IPS-NIHi7 (cell line): ENCODE results near the gene CNTLN.
"Not testable (repeated sequence)": the region's sequence is repeated elsewhere in the genome, so short reads cannot be mapped to it uniquely, and the experiment has no call there.

Source experiments
- DNase-seq: peaks from one replicate; pipeline ENCODE4 v3.0.0; 2012; ENCODE audit warnings: mixed read lengths; ENCODE audit errors: extremely low spot score

The CNTLN gene

GRCh38 chr9:17509701-17510100 is 374.9 kb downstream of the CNTLN start:
- no peak for DNase-seq

GRCh38 chr9:17519761-17520160 is 384.9 kb downstream of the CNTLN start:
- no peak for DNase-seq

DNA sequence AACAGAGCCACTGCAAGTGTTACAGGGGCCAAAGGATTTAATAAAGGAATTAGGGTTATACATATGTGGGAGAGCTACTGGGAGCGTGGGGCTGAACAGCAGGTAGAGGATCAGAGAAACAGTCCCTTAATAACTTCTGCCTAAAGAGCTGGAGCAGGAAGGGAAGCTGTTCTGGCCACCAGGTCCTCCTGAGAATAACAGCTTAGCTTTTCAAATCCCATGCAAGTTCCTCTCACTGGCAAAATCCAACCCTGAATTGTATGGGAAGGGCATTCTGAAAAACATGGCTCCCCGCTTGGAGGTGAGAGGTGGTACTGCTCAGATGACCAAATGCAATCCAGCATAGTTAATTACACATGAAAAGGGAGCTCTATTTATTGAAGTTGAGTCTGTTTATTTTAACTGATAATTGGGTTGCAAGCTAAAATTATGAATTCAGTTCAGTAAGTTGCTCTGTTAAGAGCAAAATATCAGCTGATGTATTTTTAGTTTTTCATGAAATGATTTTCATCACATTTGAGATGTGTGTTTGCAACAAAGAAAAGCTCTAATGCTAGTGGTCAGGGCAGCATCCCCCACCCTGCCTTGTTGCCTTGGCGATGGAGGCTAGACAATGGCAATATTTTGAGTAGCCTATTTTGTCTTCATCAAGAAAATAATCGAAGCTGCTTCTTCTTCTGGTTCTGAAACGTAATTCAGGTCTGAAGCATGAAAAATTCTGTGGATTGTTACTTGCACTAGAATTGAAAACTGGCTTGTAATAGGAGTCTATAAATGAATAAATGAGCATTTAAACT is 385.6 kb downstream of the CNTLN start:
- DNase-seq = peak; percentile 20

GRCh38 chr9:17521100-17521855 is 386.4 kb downstream of the CNTLN start:
- no peak for DNase-seq

GRCh38 chr9:17526726-17527125 is 391.9 kb downstream of the CNTLN start:
- DNase-seq = not testable (repeated sequence)

DNA sequence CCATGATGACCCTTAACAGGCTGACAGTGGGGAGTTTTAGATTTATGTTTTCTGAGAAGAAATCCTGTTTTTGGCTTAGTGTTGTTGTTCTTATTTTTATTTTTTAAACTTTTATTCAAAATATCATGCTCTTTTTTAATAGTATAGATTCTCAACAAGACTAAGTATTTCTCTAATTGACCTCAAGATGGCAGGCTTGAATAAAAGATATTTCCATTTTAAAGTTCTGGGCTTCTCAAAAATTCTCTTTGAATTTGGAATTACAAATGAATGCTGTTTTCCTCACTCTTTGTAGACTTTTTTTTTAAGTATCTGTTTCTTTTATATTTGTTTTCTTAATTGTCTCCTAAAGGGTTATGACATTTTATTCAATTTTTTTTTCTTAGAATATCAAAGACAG is 394.0 kb downstream of the CNTLN start:
- no peak for DNase-seq

GRCh38 chr9:17531642-17532254 is 396.9 kb downstream of the CNTLN start:
- peak; percentile 51 for DNase-seq

GRCh38 chr9:17532461-17532860 is 397.6 kb downstream of the CNTLN start:
- DNase-seq = no peak

- no peak for DNase-seq
Measured at GRCh38 chr9:17535176-17535575, 400.3 kb downstream of the CNTLN start.

DNA sequence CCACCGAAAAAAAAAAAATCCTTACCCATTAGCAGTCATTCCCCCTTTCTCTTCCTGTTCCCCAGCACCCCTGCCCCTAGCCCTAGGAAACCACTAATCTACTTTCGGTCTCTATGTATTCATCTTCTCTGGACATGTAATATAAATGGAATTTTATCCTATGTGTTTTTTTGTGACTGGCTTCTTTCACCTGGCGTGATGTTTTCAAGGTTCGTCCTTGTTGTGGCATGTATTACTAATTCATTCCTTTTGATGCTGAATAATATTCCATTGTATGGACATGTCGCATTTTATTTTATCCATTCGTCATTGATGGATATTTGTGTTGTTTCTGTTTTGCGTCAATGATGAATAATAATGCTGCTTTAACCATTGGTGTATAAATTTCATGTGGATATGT is 401.2 kb downstream of the CNTLN start:
- DNase-seq = no peak

DNA sequence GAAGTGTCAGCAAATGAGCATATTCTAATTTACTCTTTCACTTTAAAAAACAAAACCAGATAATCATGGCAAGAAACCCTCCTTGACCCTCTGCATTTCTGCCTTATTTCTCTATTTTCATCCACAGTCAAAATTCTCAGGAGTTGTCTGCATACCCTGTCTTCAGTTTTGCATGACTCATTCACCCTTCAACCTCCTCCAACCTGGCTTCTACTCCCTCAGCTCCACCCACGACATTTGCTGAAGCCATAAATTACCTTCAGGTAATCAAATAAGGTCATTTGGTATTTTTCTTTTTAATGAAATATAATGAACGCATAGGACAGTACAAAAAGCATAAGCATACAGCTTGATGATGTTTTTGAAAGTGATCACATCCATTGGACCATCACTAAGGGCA is 416.2 kb downstream of the CNTLN start:
- DNase-seq = no peak
